COR-L47 (cell line): ENCODE results near the gene ABCF2.
A peak's percentile ranks its signal among the peaks of the same experiment; 100 is the strongest.

Source experiments
- DNase-seq: peaks from one replicate; lab custom pipeline; 2025; lab: John Stamatoyannopoulos, UW

The ABCF2 gene

GRCh38 chr7:151174246-151175046 is 52.6 kb downstream of the ABCF2 start:
- no peak for DNase-seq

GRCh38 chr7:151173386-151174245 is 53.4 kb downstream of the ABCF2 start:
- DNase-seq, result no peak

DNA sequence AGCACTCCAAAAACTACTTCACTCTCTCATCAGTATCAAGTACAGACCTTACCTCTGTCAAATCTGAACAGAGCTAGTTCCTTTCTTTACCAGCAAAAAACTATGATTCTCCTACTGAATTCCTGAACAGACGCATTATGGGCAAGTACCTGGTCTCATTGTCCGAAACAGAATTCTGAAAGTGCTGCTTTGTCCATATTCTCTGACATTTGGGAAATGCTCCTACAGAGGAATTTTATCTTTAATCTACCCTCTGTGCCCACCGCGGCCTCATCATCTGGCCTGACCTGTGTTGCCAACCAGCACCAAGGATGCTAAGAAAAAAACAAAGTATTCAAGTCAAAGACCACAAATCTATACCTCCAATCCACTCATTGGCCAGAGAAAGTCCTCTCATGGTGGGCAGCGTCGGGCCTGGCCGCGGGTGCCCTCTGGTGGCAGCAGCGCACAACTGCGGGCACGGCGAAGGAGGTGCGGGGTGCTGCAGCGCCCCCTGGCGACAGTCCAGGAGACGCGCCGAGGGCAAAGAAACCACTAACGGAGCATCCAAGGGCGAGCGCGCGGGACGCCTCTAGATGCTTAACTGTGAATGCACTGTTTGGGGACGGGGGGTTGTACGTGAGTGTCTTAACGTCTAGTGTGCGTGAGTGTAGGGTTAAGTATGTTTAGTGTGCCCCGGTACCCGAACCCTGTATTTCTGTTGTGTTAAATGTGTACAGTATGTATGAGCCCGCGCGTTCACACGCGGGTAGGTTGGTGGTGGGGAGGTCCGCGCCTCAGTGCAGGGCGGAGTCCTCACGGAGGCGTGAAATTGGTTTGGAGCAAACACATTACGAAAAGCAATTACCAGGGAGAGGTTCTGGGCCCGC is 54.5 kb downstream of the ABCF2 start:
- DNase-seq, result peak; percentile 41

- no peak for DNase-seq
These were observed 58.2 kb downstream of the ABCF2 start for GRCh38 chr7:151168787-151169162.

DNA sequence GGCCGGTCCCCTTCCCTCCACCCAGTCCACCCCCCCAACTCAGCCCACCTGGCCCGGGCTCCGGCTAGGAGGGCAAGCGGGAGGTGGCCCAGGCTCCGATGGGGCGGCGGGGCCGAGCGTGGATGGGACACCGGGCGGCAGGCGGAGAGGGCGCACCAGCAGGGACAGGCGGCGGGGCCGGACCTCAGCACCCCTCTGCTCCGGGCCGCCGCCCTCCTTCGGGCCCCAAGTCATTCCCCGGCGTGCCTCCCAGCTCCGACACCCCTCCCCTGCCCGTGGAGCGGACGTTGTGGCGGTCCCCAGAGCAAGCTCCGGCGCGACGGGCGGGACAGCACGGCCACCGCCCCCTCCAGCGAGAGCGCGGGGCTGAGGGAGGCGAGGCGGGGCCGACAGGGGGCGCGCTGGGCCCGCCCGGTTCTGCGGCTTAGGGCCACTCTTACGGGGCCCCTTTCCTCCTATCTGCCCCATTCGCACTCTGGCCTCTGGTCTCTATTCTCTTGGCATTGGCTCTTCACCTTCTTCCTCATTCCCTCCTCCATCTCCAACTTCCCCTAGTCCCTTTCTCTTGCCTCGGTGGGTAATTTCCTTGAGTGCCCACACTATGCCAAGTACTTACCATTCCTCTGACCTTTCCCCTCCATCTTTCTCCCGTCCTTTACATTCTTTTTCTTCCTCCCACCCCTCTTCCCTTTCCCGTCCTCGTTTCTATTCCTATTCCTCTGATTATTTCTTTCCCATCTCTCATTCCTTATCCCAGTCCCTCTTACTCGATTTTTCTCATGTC is 58.8 kb downstream of the ABCF2 start:
- DNase-seq, result no peak

GRCh38 chr7:151167197-151167961 is 59.6 kb downstream of the ABCF2 start, which contains the start of gene GBX1:
TSS of gene GBX1 (minus strand) at chr7:151167694. CDS start at chr7:151167548, 146 bp downstream.
- peak; percentile 16 for DNase-seq

- DNase-seq, result no peak
These were observed 60.3 kb downstream of the ABCF2 start for GRCh38 chr7:151166629-151167196.
